ENCODE measurements around the gene DPEP1.

DPEP1 gene

GRCh38 chr16:89599902-89600301 is 13.5 kb upstream of the DPEP1 start:
- H3K4me1 ChIP-seq (ENCODE audit: insufficient read depth, low read length): peaks cover 9% of the 10 kb centered on the region; the same call in 1 of the 2 replicates
- no peak overlapping the region for H3K9ac ChIP-seq (ENCODE audit: low read depth, low read length)
- H3K36me3 ChIP-seq (ENCODE audit: insufficient read depth, low read length): no peaks in the 10 kb centered on the region
- no peaks in the 10 kb centered on the region for H3K9me3 ChIP-seq (ENCODE audit: control insufficient read depth, insufficient read depth, low read length)

GRCh38 chr16:89600427-89600826 is 13.0 kb upstream of the DPEP1 start:
- no peak overlapping the region for H3K9ac ChIP-seq (ENCODE audit: low read depth, low read length)
- H3K36me3 ChIP-seq (ENCODE audit: insufficient read depth, low read length): no peaks in the 10 kb centered on the region
- H3K4me1 ChIP-seq (ENCODE audit: insufficient read depth, low read length): peaks cover 9% of the 10 kb centered on the region; the same call in 1 of the 2 replicates
- H3K9me3 ChIP-seq (ENCODE audit: control insufficient read depth, insufficient read depth, low read length): no peaks in the 10 kb centered on the region

- Histone ChIP-seq H3K9ac (ENCODE audit: low read depth, low read length) (no peak overlapping the region), H3K9me3 (ENCODE audit: control insufficient read depth, insufficient read depth, low read length) (no peaks in the 10 kb centered on the region), H3K4me1 (ENCODE audit: insufficient read depth, low read length) (peaks cover 9% of the 10 kb centered on the region; the same call in 1 of the 2 replicates), H3K36me3 (ENCODE audit: insufficient read depth, low read length) (no peaks in the 10 kb centered on the region)
Measured at GRCh38 chr16:89600956-89601355, 12.5 kb upstream of the DPEP1 start.

GRCh38 chr16:89601906-89602272 is 11.6 kb upstream of the DPEP1 start:
- Histone ChIP-seq H3K36me3 (ENCODE audit: insufficient read depth, low read length) (no peaks in the 10 kb centered on the region), H3K4me1 (ENCODE audit: insufficient read depth, low read length) (peaks cover 9% of the 10 kb centered on the region; the same call in 1 of the 2 replicates), H3K9ac (ENCODE audit: low read depth, low read length) (no peak overlapping the region), H3K9me3 (ENCODE audit: control insufficient read depth, insufficient read depth, low read length) (no peaks in the 10 kb centered on the region)

- peak overlapping the region; percentile 18 for H3K9ac ChIP-seq (ENCODE audit: low read depth, low read length)
- peaks cover 9% of the 10 kb centered on the region; the same call in 1 of the 2 replicates for H3K4me1 ChIP-seq (ENCODE audit: insufficient read depth, low read length)
Measured at GRCh38 chr16:89602273-89602951, 11.0 kb upstream of the DPEP1 start.

GRCh38 chr16:89602952-89603590 is 10.4 kb upstream of the DPEP1 start:
- no peak overlapping the region for H3K9ac ChIP-seq (ENCODE audit: low read depth, low read length)
- no peaks in the 10 kb centered on the region for H3K9me3 ChIP-seq (ENCODE audit: control insufficient read depth, insufficient read depth, low read length)
- no peaks in the 10 kb centered on the region for H3K36me3 ChIP-seq (ENCODE audit: insufficient read depth, low read length)
- H3K4me1 ChIP-seq (ENCODE audit: insufficient read depth, low read length): peaks cover 9% of the 10 kb centered on the region; the same call in 1 of the 2 replicates

More at GRCh38 chr16:89602273-89602951, 11.0 kb upstream of the DPEP1 start:
- H3K36me3 ChIP-seq (ENCODE audit: insufficient read depth, low read length): no peaks in the 10 kb centered on the region
- H3K9me3 ChIP-seq (ENCODE audit: control insufficient read depth, insufficient read depth, low read length): no peaks in the 10 kb centered on the region

GRCh38 chr16:89604764-89605163 is 8.7 kb upstream of the DPEP1 start:
- Histone ChIP-seq H3K4me1 (ENCODE audit: insufficient read depth, low read length) (peaks cover 9% of the 10 kb centered on the region; the same call in 1 of the 2 replicates), H3K36me3 (ENCODE audit: insufficient read depth, low read length) (no peaks in the 10 kb centered on the region), H3K9me3 (ENCODE audit: control insufficient read depth, insufficient read depth, low read length) (no peaks in the 10 kb centered on the region), H3K9ac (ENCODE audit: low read depth, low read length) (no peak overlapping the region)

- Histone ChIP-seq H3K4me1 (ENCODE audit: insufficient read depth, low read length) (peaks cover 9% of the 10 kb centered on the region; the same call in 1 of the 2 replicates), H3K9ac (ENCODE audit: low read depth, low read length) (no peak overlapping the region)
Measured at GRCh38 chr16:89605186-89605970, 8.1 kb upstream of the DPEP1 start.

GRCh38 chr16:89606006-89606405 is 7.4 kb upstream of the DPEP1 start:
- no peak overlapping the region for H3K9ac ChIP-seq (ENCODE audit: low read depth, low read length)
- H3K4me1 ChIP-seq (ENCODE audit: insufficient read depth, low read length): peaks cover 9% of the 10 kb centered on the region; the same call in 1 of the 2 replicates
- H3K9me3 ChIP-seq (ENCODE audit: control insufficient read depth, insufficient read depth, low read length): no peaks in the 10 kb centered on the region
- H3K36me3 ChIP-seq (ENCODE audit: insufficient read depth, low read length): no peaks in the 10 kb centered on the region

More at GRCh38 chr16:89605186-89605970, 8.1 kb upstream of the DPEP1 start:
- Histone ChIP-seq H3K9me3 (ENCODE audit: control insufficient read depth, insufficient read depth, low read length) (no peaks in the 10 kb centered on the region), H3K36me3 (ENCODE audit: insufficient read depth, low read length) (no peaks in the 10 kb centered on the region)

GRCh38 chr16:89607453-89607852 is 6.0 kb upstream of the DPEP1 start:
- Histone ChIP-seq H3K9ac (ENCODE audit: low read depth, low read length) (no peak overlapping the region), H3K36me3 (ENCODE audit: insufficient read depth, low read length) (no peaks in the 10 kb centered on the region), H3K4me1 (ENCODE audit: insufficient read depth, low read length) (peaks cover 4% of the 10 kb centered on the region; the same call in 1 of the 2 replicates), H3K9me3 (ENCODE audit: control insufficient read depth, insufficient read depth, low read length) (no peaks in the 10 kb centered on the region)

- H3K36me3 ChIP-seq (ENCODE audit: insufficient read depth, low read length): no peaks in the 10 kb centered on the region
- no peaks in the 10 kb centered on the region for H3K9me3 ChIP-seq (ENCODE audit: control insufficient read depth, insufficient read depth, low read length)
- no peak overlapping the region for H3K9ac ChIP-seq (ENCODE audit: low read depth, low read length)
- H3K4me1 ChIP-seq (ENCODE audit: insufficient read depth, low read length): peaks cover 4% of the 10 kb centered on the region; the same call in 1 of the 2 replicates
Measured at GRCh38 chr16:89607937-89608740, 5.3 kb upstream of the DPEP1 start.

GRCh38 chr16:89610108-89610453 is 3.4 kb upstream of the DPEP1 start:
- H3K4me1 ChIP-seq (ENCODE audit: insufficient read depth, low read length): peaks cover 5% of the 10 kb centered on the region; the same call in 1 of the 2 replicates
- no peak overlapping the region for H3K9ac ChIP-seq (ENCODE audit: low read depth, low read length)
- no peaks in the 10 kb centered on the region for H3K36me3 ChIP-seq (ENCODE audit: insufficient read depth, low read length)

GRCh38 chr16:89612415-89613166 is 851 bp upstream of the DPEP1 start:
- Histone ChIP-seq H3K9ac (ENCODE audit: low read depth, low read length) (no peak overlapping the region), H3K36me3 (ENCODE audit: insufficient read depth, low read length) (no peaks in the 10 kb centered on the region), H3K4me1 (ENCODE audit: insufficient read depth, low read length) (peaks cover 5% of the 10 kb centered on the region; the same call in 1 of the 2 replicates), H3K9me3 (ENCODE audit: control insufficient read depth, insufficient read depth, low read length) (no peaks in the 10 kb centered on the region)

More at GRCh38 chr16:89610108-89610453, 3.4 kb upstream of the DPEP1 start:
- no peaks in the 10 kb centered on the region for H3K9me3 ChIP-seq (ENCODE audit: control insufficient read depth, insufficient read depth, low read length)
